GM23338 (cell line): Measurements from ENCODE around the gene SCO2. TPM values are rescaled to one million over a fixed set of nuclear protein-coding genes. Genes with fewer than 3 reads are reported as not detected.

Experiments
- ATAC-seq: fragments of 200-7000 bp; cut with Tn5 transposase; 3 replicates; pipeline ENCODE4 v1.9.1; 2020
- DNase-seq: peaks from one replicate; pipeline ENCODE4 v3.0.0-alpha.2; 2015; ENCODE audit warnings: low spot score
- H2AFZ ChIP-seq: fragments of 200-600 bp; sonication (generic); 2 replicates; pipeline ENCODE4 v1.8.0; 2016; ENCODE audit warnings: antibody characterized with exemption, mild to moderate bottlenecking, moderate library complexity
- H3F3A ChIP-seq: fragments of 200-600 bp; sonication (generic); replicated peaks from 2 replicates; pipeline ENCODE4 v1.8.0; 2017; ENCODE audit warnings: antibody characterized with exemption, mixed run types, low read depth
- H3K27ac ChIP-seq: fragments of 200-600 bp; sonication (generic); 2 replicates; pipeline ENCODE4 v1.6.1; 2016; ENCODE audit warnings: low read depth
- H3K27me3 ChIP-seq: fragments of 200-600 bp; sonication (generic); 2 replicates; pipeline ENCODE4 v1.8.0; 2016; ENCODE audit warnings: mild to moderate bottlenecking, mixed run types, moderate library complexity; ENCODE audit not compliant: insufficient read depth
- H3K36me3 ChIP-seq: fragments of 200-600 bp; sonication (generic); 2 replicates; pipeline ENCODE4 v1.8.0; 2016; ENCODE audit warnings: mild to moderate bottlenecking; ENCODE audit not compliant: insufficient read depth
- H3K4me1 ChIP-seq: fragments of 200-600 bp; sonication (generic); 2 replicates; pipeline ENCODE4 v1.8.0; 2016; ENCODE audit warnings: mild to moderate bottlenecking, moderate library complexity; ENCODE audit not compliant: insufficient read depth
- H3K4me2 ChIP-seq: fragments of 200-600 bp; sonication (generic); 2 replicates; pipeline ENCODE4 v1.7.1; 2017; ENCODE audit warnings: mixed run types
- H3K4me3 ChIP-seq: fragments of 200-600 bp; sonication (generic); 2 replicates; pipeline ENCODE4 v1.6.1; 2016; ENCODE audit warnings: mixed run types
- H3K79me2 ChIP-seq: fragments of 200-600 bp; sonication (generic); replicated peaks from 2 replicates; pipeline ENCODE4 v1.8.0; 2017; ENCODE audit warnings: mild to moderate bottlenecking; ENCODE audit not compliant: insufficient read depth
- H3K9me2 ChIP-seq: fragments of 200-600 bp; sonication (generic); 2 replicates; pipeline ENCODE4 v1.8.0; 2017; ENCODE audit not compliant: insufficient read depth
- H4K20me1 ChIP-seq: fragments of 200-600 bp; sonication (generic); replicated peaks from 2 replicates; pipeline ENCODE4 v1.8.0; 2017; ENCODE audit warnings: mild to moderate bottlenecking; ENCODE audit not compliant: insufficient read depth
- H3K27ac Mint-ChIP-seq: 2 replicates; pipeline ENCODE4 v1.8.0; 2020; ENCODE audit warnings: inconsistent platforms, mild to moderate bottlenecking, moderate library complexity, mixed read lengths
- H3K27me3 Mint-ChIP-seq: 3 replicates; pipeline ENCODE4 v1.8.0; 2022; ENCODE audit warnings: low read depth, mild to moderate bottlenecking, moderate library complexity, mixed read lengths, inconsistent platforms; ENCODE audit not compliant: insufficient read depth, poor library complexity
- H3K36me3 Mint-ChIP-seq: 3 replicates; pipeline ENCODE4 v1.8.0; 2021; ENCODE audit warnings: low read depth, mild to moderate bottlenecking, inconsistent platforms, moderate library complexity, mixed read lengths
- H3K4me1 Mint-ChIP-seq: 3 replicates; pipeline ENCODE4 v1.8.0; 2020; ENCODE audit warnings: mild to moderate bottlenecking, inconsistent platforms, mixed read lengths
- H3K4me3 Mint-ChIP-seq: 3 replicates; pipeline ENCODE4 v1.8.0; 2021; ENCODE audit warnings: moderate library complexity, mild to moderate bottlenecking, inconsistent platforms, mixed read lengths
- H3K9me3 Mint-ChIP-seq: 3 replicates; pipeline ENCODE4 v1.8.0; 2020; ENCODE audit warnings: moderate library complexity, mild to moderate bottlenecking, inconsistent platforms, mixed read lengths
- CREB1 ChIP-seq: fragments of 250-450 bp; sonication (Bioruptor Pico); IDR thresholded peaks from 2 replicates; pipeline ENCODE4 v1.5.0; 2020; ENCODE audit warnings: low read depth, mild to moderate bottlenecking, moderate library complexity
- EZH2 ChIP-seq: fragments of 200-600 bp; sonication (generic); IDR thresholded peaks from one replicate; pipeline ENCODE4 v1.8.0; 2017; ENCODE audit warnings: antibody characterized with exemption, mild to moderate bottlenecking, low read depth; ENCODE audit not compliant: unreplicated experiment
- EZH2phosphoT487 ChIP-seq: fragments of 200-600 bp; sonication (generic); IDR thresholded peaks from one replicate; pipeline ENCODE4 v1.8.1; 2018; ENCODE audit warnings: antibody characterized with exemption; ENCODE audit not compliant: unreplicated experiment
- JUNB ChIP-seq: IDR thresholded peaks from one replicate; pipeline ENCODE4 v1.6.1; 2016; ENCODE audit warnings: antibody characterized with exemption; ENCODE audit not compliant: unreplicated experiment
- NANOG ChIP-seq: IDR thresholded peaks from 2 replicates; pipeline ENCODE4 v1.6.1; 2016; ENCODE audit warnings: antibody characterized with exemption, borderline replicate concordance
- POLR2AphosphoS5 ChIP-seq: IDR thresholded peaks from 2 replicates; pipeline ENCODE4 v1.6.1; 2016; ENCODE audit warnings: antibody characterized with exemption, low read depth
- STAT1 ChIP-seq: IDR thresholded peaks from one replicate; pipeline ENCODE4 v1.6.1; 2016; ENCODE audit warnings: antibody characterized with exemption; ENCODE audit not compliant: unreplicated experiment
- ZNF114 ChIP-seq: fragments of 250-450 bp; sonication (Bioruptor Pico); IDR thresholded peaks from 2 replicates; pipeline ENCODE4 v1.5.0; 2020; ENCODE audit warnings: mild to moderate bottlenecking, moderate library complexity
- ZNF331 ChIP-seq: fragments of 250-450 bp; sonication (Bioruptor Pico); IDR thresholded peaks from 2 replicates; pipeline ENCODE4 v1.5.0; 2020; ENCODE audit warnings: low read depth, mild to moderate bottlenecking, moderate library complexity
- polyA plus RNA-seq: library from polyadenylated mRNA; unstranded; fragments of >200 nt; fragmentation: Nextera tagmentation; extraction: Ambion mirVana; gene quantifications from 2 replicates; pipeline ENCODE4 v1.2.1, GENCODE V29; 2016
- total RNA-seq: library from RNA; depleted of rRNA; stranded (reverse); fragments of >200 nt; shearing (Covaris generic); gene quantifications from 2 replicates; pipeline ENCODE4 v1.2.3, GENCODE V29; 2014
- TF ChIP-seq, protein P1 (sequence below): IDR thresholded peaks from one replicate; pipeline ENCODE4 v1.6.1; 2018; ENCODE audit warnings: antibody characterized with exemption; ENCODE audit not compliant: unreplicated experiment
- TF ChIP-seq, protein P2 (sequence below), 2 experiments: fragments of 200-600 bp in 1 of 2; sonication (generic) in 1 of 2; conservative IDR thresholded peaks; 2 replicates each; pipeline versions ENCODE4 v1.5.1 to v1.6.1; 2016 to 2017; ENCODE audit warnings: antibody characterized with exemption in 2 of 2, low read depth in 2 of 2, mild to moderate bottlenecking in 2 of 2, moderate library complexity in 1 of 2
- TF ChIP-seq, protein P3 (sequence below): IDR thresholded peaks from 2 replicates; pipeline ENCODE4 v1.6.1; 2016; ENCODE audit warnings: antibody characterized with exemption
- TF ChIP-seq, protein P4 (sequence below): fragments of 250-450 bp; sonication (Bioruptor Pico); IDR thresholded peaks from 2 replicates; pipeline ENCODE4 v1.5.0; 2020; ENCODE audit warnings: mild to moderate bottlenecking, moderate library complexity

The SCO2 gene
- total and polyA plus RNA-seq, 2 experiments from 2014 or later = 2.6 to 4.9 TPM

DNA sequence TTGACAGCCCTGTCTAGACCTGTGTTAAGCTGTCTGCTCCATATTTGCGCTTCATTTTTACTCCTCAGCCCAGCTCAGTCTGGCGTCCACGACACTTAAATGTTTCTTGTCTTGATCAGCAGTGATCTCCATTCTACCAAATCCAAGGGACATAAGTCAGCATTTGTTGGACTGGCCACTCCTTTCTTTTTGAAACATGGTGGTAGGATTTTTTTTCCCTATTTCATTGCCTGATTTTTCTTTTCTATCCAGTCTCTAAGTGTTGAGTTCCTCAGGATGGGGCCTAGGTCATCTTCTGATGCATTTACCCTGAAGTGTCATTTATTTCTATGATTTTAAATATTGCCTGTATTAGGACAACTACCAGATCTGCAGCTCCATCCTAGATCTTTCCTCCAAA is 16.5 kb downstream of the SCO2 start:
- Histone ChIP-seq H3K9me2 (no peaks in the 10 kb centered on the region), H4K20me1 (peaks cover 30% of the 10 kb centered on the region), H3K27me3 (no peaks in the 10 kb centered on the region), H3F3A (0 out of 2 replicates have a peak, but pooled peaks cover 6% of the 10 kb centered on the region), H3K4me2 (peak overlapping the region; percentile 97), H3K4me1 (peaks cover 7% of the 10 kb centered on the region), H3K79me2 (peaks cover 49% of the 10 kb centered on the region), H2AFZ (no peak overlapping the region), H3K27ac (no peak overlapping the region), H3K36me3 (no peaks in the 10 kb centered on the region), H3K4me3 (peak overlapping the region; percentile 87)
- Mint-ChIP-seq H3K36me3 (no peaks in the 10 kb centered on the region; the same call in 2 of the 3 replicates), H3K27ac (peak overlapping the region; percentile 90), H3K4me1 (peaks cover 10% of the 10 kb centered on the region), H3K27me3 (peaks cover 8% of the 10 kb centered on the region), H3K4me3 (peak overlapping the region; percentile 87), H3K9me3 (no peaks in the 10 kb centered on the region)
- TF ChIP-seq STAT1 = no peak
- TF ChIP-seq CREB1 (CRISPR knock-in tag) = no peak
- no peak for TF ChIP-seq POLR2AphosphoS5
- no peak for TF ChIP-seq NANOG
- no peak for TF ChIP-seq EZH2phosphoT487
- TF ChIP-seq, protein P1, sequence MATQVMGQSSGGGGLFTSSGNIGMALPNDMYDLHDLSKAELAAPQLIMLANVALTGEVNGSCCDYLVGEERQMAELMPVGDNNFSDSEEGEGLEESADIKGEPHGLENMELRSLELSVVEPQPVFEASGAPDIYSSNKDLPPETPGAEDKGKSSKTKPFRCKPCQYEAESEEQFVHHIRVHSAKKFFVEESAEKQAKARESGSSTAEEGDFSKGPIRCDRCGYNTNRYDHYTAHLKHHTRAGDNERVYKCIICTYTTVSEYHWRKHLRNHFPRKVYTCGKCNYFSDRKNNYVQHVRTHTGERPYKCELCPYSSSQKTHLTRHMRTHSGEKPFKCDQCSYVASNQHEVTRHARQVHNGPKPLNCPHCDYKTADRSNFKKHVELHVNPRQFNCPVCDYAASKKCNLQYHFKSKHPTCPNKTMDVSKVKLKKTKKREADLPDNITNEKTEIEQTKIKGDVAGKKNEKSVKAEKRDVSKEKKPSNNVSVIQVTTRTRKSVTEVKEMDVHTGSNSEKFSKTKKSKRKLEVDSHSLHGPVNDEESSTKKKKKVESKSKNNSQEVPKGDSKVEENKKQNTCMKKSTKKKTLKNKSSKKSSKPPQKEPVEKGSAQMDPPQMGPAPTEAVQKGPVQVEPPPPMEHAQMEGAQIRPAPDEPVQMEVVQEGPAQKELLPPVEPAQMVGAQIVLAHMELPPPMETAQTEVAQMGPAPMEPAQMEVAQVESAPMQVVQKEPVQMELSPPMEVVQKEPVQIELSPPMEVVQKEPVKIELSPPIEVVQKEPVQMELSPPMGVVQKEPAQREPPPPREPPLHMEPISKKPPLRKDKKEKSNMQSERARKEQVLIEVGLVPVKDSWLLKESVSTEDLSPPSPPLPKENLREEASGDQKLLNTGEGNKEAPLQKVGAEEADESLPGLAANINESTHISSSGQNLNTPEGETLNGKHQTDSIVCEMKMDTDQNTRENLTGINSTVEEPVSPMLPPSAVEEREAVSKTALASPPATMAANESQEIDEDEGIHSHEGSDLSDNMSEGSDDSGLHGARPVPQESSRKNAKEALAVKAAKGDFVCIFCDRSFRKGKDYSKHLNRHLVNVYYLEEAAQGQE = no peak
- TF ChIP-seq, protein P2, sequence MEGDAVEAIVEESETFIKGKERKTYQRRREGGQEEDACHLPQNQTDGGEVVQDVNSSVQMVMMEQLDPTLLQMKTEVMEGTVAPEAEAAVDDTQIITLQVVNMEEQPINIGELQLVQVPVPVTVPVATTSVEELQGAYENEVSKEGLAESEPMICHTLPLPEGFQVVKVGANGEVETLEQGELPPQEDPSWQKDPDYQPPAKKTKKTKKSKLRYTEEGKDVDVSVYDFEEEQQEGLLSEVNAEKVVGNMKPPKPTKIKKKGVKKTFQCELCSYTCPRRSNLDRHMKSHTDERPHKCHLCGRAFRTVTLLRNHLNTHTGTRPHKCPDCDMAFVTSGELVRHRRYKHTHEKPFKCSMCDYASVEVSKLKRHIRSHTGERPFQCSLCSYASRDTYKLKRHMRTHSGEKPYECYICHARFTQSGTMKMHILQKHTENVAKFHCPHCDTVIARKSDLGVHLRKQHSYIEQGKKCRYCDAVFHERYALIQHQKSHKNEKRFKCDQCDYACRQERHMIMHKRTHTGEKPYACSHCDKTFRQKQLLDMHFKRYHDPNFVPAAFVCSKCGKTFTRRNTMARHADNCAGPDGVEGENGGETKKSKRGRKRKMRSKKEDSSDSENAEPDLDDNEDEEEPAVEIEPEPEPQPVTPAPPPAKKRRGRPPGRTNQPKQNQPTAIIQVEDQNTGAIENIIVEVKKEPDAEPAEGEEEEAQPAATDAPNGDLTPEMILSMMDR (conservative IDR thresholded peaks at IDR 0.05; ENCODE audit: low read depth in 2 of 2) = no peak
- TF ChIP-seq ZNF331 (CRISPR knock-in tag) = no peak
- TF ChIP-seq JUNB = no peak
- TF ChIP-seq ZNF114 (CRISPR knock-in tag) = no peak
- TF ChIP-seq EZH2 = no peak
- TF ChIP-seq, protein P3, sequence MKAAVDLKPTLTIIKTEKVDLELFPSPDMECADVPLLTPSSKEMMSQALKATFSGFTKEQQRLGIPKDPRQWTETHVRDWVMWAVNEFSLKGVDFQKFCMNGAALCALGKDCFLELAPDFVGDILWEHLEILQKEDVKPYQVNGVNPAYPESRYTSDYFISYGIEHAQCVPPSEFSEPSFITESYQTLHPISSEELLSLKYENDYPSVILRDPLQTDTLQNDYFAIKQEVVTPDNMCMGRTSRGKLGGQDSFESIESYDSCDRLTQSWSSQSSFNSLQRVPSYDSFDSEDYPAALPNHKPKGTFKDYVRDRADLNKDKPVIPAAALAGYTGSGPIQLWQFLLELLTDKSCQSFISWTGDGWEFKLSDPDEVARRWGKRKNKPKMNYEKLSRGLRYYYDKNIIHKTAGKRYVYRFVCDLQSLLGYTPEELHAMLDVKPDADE = no peak
- TF ChIP-seq, protein P4, sequence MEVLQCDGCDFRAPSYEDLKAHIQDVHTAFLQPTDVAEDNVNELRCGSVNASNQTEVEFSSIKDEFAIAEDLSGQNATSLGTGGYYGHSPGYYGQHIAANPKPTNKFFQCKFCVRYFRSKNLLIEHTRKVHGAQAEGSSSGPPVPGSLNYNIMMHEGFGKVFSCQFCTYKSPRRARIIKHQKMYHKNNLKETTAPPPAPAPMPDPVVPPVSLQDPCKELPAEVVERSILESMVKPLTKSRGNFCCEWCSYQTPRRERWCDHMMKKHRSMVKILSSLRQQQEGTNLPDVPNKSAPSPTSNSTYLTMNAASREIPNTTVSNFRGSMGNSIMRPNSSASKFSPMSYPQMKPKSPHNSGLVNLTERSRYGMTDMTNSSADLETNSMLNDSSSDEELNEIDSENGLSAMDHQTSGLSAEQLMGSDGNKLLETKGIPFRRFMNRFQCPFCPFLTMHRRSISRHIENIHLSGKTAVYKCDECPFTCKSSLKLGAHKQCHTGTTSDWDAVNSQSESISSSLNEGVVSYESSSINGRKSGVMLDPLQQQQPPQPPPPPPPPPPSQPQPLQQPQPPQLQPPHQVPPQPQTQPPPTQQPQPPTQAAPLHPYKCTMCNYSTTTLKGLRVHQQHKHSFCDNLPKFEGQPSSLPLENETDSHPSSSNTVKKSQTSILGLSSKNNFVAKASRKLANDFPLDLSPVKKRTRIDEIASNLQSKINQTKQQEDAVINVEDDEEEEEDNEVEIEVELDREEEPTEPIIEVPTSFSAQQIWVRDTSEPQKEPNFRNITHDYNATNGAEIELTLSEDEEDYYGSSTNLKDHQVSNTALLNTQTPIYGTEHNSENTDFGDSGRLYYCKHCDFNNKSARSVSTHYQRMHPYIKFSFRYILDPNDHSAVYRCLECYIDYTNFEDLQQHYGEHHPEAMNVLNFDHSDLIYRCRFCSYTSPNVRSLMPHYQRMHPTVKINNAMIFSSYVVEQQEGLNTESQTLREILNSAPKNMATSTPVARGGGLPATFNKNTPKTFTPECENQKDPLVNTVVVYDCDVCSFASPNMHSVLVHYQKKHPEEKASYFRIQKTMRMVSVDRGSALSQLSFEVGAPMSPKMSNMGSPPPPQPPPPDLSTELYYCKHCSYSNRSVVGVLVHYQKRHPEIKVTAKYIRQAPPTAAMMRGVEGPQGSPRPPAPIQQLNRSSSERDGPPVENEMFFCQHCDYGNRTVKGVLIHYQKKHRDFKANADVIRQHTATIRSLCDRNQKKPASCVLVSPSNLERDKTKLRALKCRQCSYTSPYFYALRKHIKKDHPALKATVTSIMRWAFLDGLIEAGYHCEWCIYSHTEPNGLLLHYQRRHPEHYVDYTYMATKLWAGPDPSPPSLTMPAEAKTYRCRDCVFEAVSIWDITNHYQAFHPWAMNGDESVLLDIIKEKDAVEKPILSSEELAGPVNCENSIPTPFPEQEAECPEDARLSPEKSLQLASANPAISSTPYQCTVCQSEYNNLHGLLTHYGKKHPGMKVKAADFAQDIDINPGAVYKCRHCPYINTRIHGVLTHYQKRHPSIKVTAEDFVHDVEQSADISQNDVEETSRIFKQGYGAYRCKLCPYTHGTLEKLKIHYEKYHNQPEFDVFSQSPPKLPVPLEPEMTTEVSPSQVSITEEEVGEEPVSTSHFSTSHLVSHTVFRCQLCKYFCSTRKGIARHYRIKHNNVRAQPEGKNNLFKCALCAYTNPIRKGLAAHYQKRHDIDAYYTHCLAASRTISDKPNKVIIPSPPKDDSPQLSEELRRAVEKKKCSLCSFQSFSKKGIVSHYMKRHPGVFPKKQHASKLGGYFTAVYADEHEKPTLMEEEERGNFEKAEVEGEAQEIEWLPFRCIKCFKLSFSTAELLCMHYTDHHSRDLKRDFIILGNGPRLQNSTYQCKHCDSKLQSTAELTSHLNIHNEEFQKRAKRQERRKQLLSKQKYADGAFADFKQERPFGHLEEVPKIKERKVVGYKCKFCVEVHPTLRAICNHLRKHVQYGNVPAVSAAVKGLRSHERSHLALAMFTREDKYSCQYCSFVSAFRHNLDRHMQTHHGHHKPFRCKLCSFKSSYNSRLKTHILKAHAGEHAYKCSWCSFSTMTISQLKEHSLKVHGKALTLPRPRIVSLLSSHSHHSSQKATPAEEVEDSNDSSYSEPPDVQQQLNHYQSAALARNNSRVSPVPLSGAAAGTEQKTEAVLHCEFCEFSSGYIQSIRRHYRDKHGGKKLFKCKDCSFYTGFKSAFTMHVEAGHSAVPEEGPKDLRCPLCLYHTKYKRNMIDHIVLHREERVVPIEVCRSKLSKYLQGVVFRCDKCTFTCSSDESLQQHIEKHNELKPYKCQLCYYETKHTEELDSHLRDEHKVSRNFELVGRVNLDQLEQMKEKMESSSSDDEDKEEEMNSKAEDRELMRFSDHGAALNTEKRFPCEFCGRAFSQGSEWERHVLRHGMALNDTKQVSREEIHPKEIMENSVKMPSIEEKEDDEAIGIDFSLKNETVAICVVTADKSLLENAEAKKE = no peak
- no peak for DNase-seq
- ATAC-seq = no peak
